ENCODE measurements around the gene DYNLL1. TPM values are rescaled to one million over a fixed set of nuclear protein-coding genes. Genes with fewer than 3 reads are reported as not detected.

Gene DYNLL1
- total and polyA plus RNA-seq, 7 donors: 204 to 942 (median 254) TPM

DNA sequence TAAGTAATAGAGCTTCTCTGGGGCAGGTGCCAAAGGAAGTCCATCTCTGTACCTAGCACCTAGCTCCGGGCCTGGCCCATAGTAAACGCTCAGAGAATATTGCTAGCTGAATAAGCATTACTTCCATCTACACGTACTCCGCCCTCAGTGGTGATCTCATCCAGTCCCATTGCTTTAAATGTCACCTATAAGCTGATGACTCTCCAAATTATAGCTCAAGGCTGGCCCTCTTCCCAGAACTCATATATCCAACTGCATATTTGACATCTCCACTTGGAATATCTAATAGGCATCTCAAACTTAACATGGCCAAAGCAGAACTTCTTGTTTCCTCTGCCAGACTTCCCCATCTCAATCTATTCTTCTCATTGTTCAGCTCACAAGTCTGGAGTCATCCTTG is 6.9 kb upstream of the DYNLL1 start:
- no peaks in the 10 kb centered on the region for H3K4me1 ChIP-seq
- no peak for TF ChIP-seq POLR2A (IDR thresholded peaks at IDR 0.05)
- TF ChIP-seq, protein P1, sequence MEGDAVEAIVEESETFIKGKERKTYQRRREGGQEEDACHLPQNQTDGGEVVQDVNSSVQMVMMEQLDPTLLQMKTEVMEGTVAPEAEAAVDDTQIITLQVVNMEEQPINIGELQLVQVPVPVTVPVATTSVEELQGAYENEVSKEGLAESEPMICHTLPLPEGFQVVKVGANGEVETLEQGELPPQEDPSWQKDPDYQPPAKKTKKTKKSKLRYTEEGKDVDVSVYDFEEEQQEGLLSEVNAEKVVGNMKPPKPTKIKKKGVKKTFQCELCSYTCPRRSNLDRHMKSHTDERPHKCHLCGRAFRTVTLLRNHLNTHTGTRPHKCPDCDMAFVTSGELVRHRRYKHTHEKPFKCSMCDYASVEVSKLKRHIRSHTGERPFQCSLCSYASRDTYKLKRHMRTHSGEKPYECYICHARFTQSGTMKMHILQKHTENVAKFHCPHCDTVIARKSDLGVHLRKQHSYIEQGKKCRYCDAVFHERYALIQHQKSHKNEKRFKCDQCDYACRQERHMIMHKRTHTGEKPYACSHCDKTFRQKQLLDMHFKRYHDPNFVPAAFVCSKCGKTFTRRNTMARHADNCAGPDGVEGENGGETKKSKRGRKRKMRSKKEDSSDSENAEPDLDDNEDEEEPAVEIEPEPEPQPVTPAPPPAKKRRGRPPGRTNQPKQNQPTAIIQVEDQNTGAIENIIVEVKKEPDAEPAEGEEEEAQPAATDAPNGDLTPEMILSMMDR (IDR thresholded peaks at IDR 0.05): no peak
- TF ChIP-seq POLR2AphosphoS5 (IDR thresholded peaks at IDR 0.05): no peak
- no peak for TF ChIP-seq EP300 (IDR thresholded peaks at IDR 0.05)
- H3K4me3 ChIP-seq: no peak overlapping the region
- intact Hi-C loops (cut with DNase I): no loop called here
- H3K27ac ChIP-seq: no peak overlapping the region
- peaks cover 0 to 12% (median 0%) of the 10 kb centered on the region in 4 donors for H3K36me3 ChIP-seq
- no peak for DNase-seq
- 23 to 77% methylated on average over 4 of the region's 4 CpGs for WGBS, 2 donors
- H3K9me3 ChIP-seq: no peaks in the 10 kb centered on the region
- H3K27me3 ChIP-seq: no peaks in the 10 kb centered on the region

DNA sequence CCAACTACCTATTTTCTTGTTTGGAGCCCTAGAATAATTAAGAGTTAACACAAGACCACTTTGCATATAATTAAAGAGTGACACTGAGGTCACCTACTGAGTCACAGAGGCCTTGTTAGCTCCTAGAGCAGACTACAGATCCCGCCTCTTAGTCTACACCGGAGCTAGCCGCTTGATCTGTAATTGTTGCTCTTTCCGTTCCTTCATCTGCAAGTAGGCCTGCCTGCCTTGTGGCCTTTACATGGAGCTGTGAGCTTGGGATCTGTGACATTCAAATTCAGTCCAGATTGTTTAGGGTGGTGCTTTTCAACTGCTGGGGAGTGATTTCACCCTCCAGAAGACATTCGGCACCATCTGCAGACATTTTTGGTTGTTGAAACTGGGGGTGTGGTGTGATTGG is 5.6 kb upstream of the DYNLL1 start:
- H3K36me3 ChIP-seq: peaks cover 0 to 12% (median 0%) of the 10 kb centered on the region in 4 donors
- no peaks in the 10 kb centered on the region for H3K9me3 ChIP-seq
- H3K27me3 ChIP-seq: no peaks in the 10 kb centered on the region
- TF ChIP-seq EP300 (IDR thresholded peaks at IDR 0.05): no peak
- 95 to 96% methylated on average over 5 of the region's 5 CpGs for WGBS, 2 donors
- intact Hi-C loops (cut with DNase I): no loop called here
- H3K4me3 ChIP-seq: no peak overlapping the region
- no peak for DNase-seq
- H3K4me1 ChIP-seq: peaks cover 0 to 7% (median 4%) of the 10 kb centered on the region in 4 donors
- H3K27ac ChIP-seq: no peak overlapping the region

DNA sequence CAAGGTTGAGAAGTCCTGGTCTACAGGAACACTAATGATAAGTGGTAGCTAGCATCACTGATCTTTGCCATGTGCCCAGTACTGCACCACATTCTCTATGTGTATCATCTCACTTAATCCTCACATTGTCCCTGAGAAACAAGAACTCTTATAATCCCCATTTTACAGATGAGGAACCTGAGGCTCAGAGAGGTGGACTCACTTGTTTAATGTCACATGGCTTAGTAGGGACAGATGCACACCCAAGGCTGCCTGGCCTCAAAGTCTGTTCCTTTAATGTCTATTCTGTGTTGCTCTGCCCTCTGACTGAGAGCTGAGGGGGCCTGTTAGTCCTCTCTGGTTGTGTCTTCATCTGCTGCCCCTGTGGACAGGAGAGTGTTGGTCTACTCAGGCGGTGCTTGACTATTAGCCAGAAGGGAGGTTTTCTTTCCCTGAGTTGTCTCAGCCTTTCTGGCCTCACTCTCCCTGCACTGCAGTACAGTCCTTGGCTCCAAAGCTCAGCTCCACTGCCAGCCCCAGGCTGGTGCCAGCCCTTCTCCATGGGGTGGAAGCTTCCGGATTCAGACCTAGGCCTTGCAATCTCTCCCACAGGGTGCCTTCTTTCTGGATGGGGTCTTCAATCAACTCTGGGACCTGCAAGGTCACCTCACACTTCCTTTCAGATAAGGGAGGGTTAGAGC is 4.9 kb upstream of the DYNLL1 start:
- Histone ChIP-seq H3K27me3 (no peaks in the 10 kb centered on the region), H3K4me3 (no peak overlapping the region), H3K4me1 (peaks cover 0 to 10% (median 7%) of the 10 kb centered on the region in 4 donors), H3K27ac (no peak overlapping the region), H3K9me3 (no peaks in the 10 kb centered on the region), H3K36me3 (peaks cover 0 to 12% (median 0%) of the 10 kb centered on the region in 4 donors)
- 97 to 98% methylated on average over 2 of the region's 2 CpGs for WGBS, 2 donors
- intact Hi-C loops (cut with DNase I): no loop called here
- no peak for DNase-seq
- TF ChIP-seq, protein P1 (IDR thresholded peaks at IDR 0.05): no peak
- TF ChIP-seq EP300 (IDR thresholded peaks at IDR 0.05) (no peak), POLR2AphosphoS5 (IDR thresholded peaks at IDR 0.05) (no peak), POLR2A (IDR thresholded peaks at IDR 0.05) (no peak)

DNA sequence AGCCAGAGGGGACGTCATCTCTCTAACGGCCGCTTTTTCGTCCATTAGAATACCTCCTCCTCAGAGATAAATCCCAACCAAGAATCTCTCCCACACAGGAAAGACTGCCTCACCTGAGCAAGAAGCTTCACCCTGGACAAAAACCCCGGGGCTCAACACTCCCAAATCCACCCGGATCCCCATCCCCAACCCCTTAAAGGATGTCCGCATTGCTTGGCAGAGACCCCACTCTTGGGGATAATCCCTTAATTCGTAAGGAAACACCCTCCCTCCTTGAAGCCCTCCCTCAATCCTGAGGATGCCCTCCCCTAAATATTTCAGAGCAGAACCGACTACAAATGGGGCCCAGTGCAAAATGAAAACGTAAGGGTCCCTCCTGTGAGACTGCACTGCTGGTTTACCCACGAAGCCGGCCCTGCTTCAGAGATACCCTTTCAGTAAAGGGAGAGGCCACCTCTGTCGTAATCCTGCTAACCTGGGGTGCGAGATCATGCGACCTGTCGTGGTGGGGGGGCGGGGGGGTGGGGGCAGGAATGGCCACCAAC is 655 bp upstream of the DYNLL1 start:
- Histone ChIP-seq H3K27ac (peak overlapping the region; percentile 86 to 96 (median 92)), H3K27me3 (no peaks in the 10 kb centered on the region), H3K36me3 (peaks cover 0 to 28% (median 0%) of the 10 kb centered on the region in 4 donors), H3K9me3 (no peaks in the 10 kb centered on the region), H3K4me1 (peaks cover 0 to 30% (median 24%) of the 10 kb centered on the region in 4 donors), H3K4me3 (peak overlapping the region; percentile 76 to 99 (median 86))
- intact Hi-C loops (cut with DNase I): loop anchor here (2.0 to 5.0 kb wide), 2 partner anchors 26 to 87 kb away; partner anchors contain the start of genes POP5 and SRSF9
- DNase-seq: no peak
- no peak for TF ChIP-seq POLR2AphosphoS5 (IDR thresholded peaks at IDR 0.05)
- TF ChIP-seq, protein P1 (IDR thresholded peaks at IDR 0.05): no peak
- no peak for TF ChIP-seq POLR2A (IDR thresholded peaks at IDR 0.05)
- no peak for TF ChIP-seq EP300 (IDR thresholded peaks at IDR 0.05)
- 18 to 26% methylated on average over 17 of the region's 17 CpGs for WGBS, 2 donors
